Neural cell (in vitro differentiated cells): ENCODE data around the gene TRAPPC13. TPM values are rescaled to one million over a fixed set of nuclear protein-coding genes. Genes with fewer than 3 reads are reported as not detected.

Experiments used
- H2AFZ ChIP-seq: fragments of 200-600, 300-800 bp; sonication (generic), shearing (Covaris generic); 2 replicates; pipeline ENCODE4 v1.6.0; 2014; ENCODE audit warnings: low read depth, mild to moderate bottlenecking, antibody characterized with exemption, low read length, moderate library complexity
- H3F3A ChIP-seq: fragments of 200-600 bp; shearing (Covaris generic); 2 replicates; pipeline ENCODE4 v1.6.1; 2016; ENCODE audit warnings: mild to moderate bottlenecking, moderate library complexity, mixed read lengths, antibody characterized with exemption, low read length; ENCODE audit not compliant: insufficient read depth, poor library complexity, severe bottlenecking
- H3K27ac ChIP-seq: fragments of 200-600, 300-800 bp; sonication (generic), shearing (Covaris generic); 2 replicates; pipeline ENCODE4 v1.5.1; 2014; ENCODE audit warnings: mild to moderate bottlenecking, low read length, moderate library complexity
- H3K27me3 ChIP-seq: fragments of 300-800, 200-600 bp; sonication (generic), shearing (Covaris generic); 2 replicates; pipeline ENCODE4 v1.6.0; 2014; ENCODE audit warnings: mild to moderate bottlenecking, low read depth, low read length, moderate library complexity; ENCODE audit not compliant: insufficient read depth
- H3K36me3 ChIP-seq: fragments of 300-800, 200-600 bp; sonication (generic), shearing (Covaris generic); 2 replicates; pipeline ENCODE4 v1.5.1; 2014; ENCODE audit warnings: mild to moderate bottlenecking, antibody characterized with exemption, low read length, moderate library complexity; ENCODE audit not compliant: insufficient read depth
- H3K4me2 ChIP-seq: fragments of 300-800, 200-600 bp; sonication (generic), shearing (Covaris generic); 2 replicates; pipeline ENCODE4 v1.6.0; 2014; ENCODE audit warnings: mild to moderate bottlenecking, low read length
- H3K4me3 ChIP-seq: fragments of 300-800, 200-600 bp; sonication (generic), shearing (Covaris generic); 2 replicates; pipeline ENCODE4 v1.5.1; 2014; ENCODE audit warnings: mild to moderate bottlenecking, low read length, moderate library complexity
- H3K79me2 ChIP-seq: fragments of 200-600 bp; shearing (Covaris generic); replicated peaks from 2 replicates; pipeline ENCODE4 v1.6.0; 2014; ENCODE audit warnings: mild to moderate bottlenecking, low read length, moderate library complexity; ENCODE audit not compliant: insufficient read depth
- H3K9ac ChIP-seq: fragments of 300-800, 200-600 bp; sonication (generic), shearing (Covaris generic); 2 replicates; pipeline ENCODE4 v1.6.1; 2016; ENCODE audit warnings: mild to moderate bottlenecking, low read length, mixed read lengths
- H3K9me2 ChIP-seq: fragments of 200-600 bp; shearing (Covaris generic); 2 replicates; pipeline ENCODE4 v1.6.1; 2016; ENCODE audit warnings: mild to moderate bottlenecking, low read length, mixed read lengths; ENCODE audit not compliant: insufficient read depth
- H3K9me3 ChIP-seq: fragments of 200-600, 300-800 bp; sonication (generic), shearing (Covaris generic); 2 replicates; pipeline ENCODE4 v1.6.1; 2016; ENCODE audit warnings: mild to moderate bottlenecking, mixed run types, low read length, moderate library complexity, mixed read lengths
- H4K20me1 ChIP-seq: fragments of 200-600 bp; shearing (Covaris generic); 2 replicates; pipeline ENCODE4 v1.6.1; 2016; ENCODE audit warnings: mild to moderate bottlenecking, mixed run types; ENCODE audit not compliant: insufficient read depth
- EP300 ChIP-seq: fragments of 450-650 bp; conservative IDR thresholded peaks from 2 replicates; pipeline ENCODE4 v1.6.1; 2014; ENCODE audit warnings: antibody characterized with exemption, mild to moderate bottlenecking, moderate library complexity; ENCODE audit not compliant: poor library complexity, severe bottlenecking
- EZH2 ChIP-seq: fragments of 200-600, 300-800 bp; shearing (Covaris generic), sonication (generic); IDR thresholded peaks from 2 replicates; pipeline ENCODE4 v1.6.1; 2014; ENCODE audit warnings: antibody characterized with exemption, low read length, borderline replicate concordance, mild to moderate bottlenecking; ENCODE audit not compliant: insufficient read depth, poor library complexity, severe bottlenecking
- MXI1 ChIP-seq: fragments of 450-650 bp; conservative IDR thresholded peaks from 2 replicates; pipeline ENCODE4 v1.6.1; 2014; ENCODE audit warnings: antibody characterized with exemption, mild to moderate bottlenecking; ENCODE audit not compliant: poor library complexity, severe bottlenecking
- POLR2AphosphoS5 ChIP-seq: IDR thresholded peaks from 2 replicates; pipeline ENCODE4 v1.6.1; 2012
- RAD21 ChIP-seq: fragments of 450-650 bp; conservative IDR thresholded peaks from 2 replicates; pipeline ENCODE4 v1.6.1; 2014; ENCODE audit warnings: antibody characterized with exemption, mild to moderate bottlenecking, moderate library complexity
- SMC3 ChIP-seq: fragments of 450-650 bp; conservative IDR thresholded peaks from 2 replicates; pipeline ENCODE4 v1.6.1; 2014; ENCODE audit warnings: antibody characterized with exemption, mild to moderate bottlenecking, moderate library complexity; ENCODE audit not compliant: poor library complexity
- TAF1 ChIP-seq: IDR thresholded peaks from 2 replicates; pipeline ENCODE4 v1.6.1; 2012; ENCODE audit warnings: low read depth
- polyA plus RNA-seq: library from polyadenylated mRNA; depleted of rRNA; stranded (reverse); fragments of >200 nt; gene quantifications from 2 replicates; pipeline ENCODE4 v1.2.3, GENCODE V29; 2014
- TF ChIP-seq, protein P1 (sequence below): fragments of 450-650 bp; IDR thresholded peaks from 2 replicates; pipeline ENCODE4 v1.5.1; 2014; ENCODE audit warnings: antibody characterized with exemption, mild to moderate bottlenecking, moderate library complexity; ENCODE audit not compliant: poor library complexity, severe bottlenecking
- TF ChIP-seq, protein P2 (sequence below): IDR thresholded peaks from 2 replicates; pipeline ENCODE4 v1.6.1; 2012; ENCODE audit warnings: borderline replicate concordance

TRAPPC13 gene
- polyA plus RNA-seq, 1 donor from 2014 or later: 80.3 TPM

GRCh38 chr5:65699338-65699737 is 74.5 kb downstream of the TRAPPC13 start:
- Histone ChIP-seq H3K27me3 (no peaks in the 10 kb centered on the region), H3K9me3 (no peaks in the 10 kb centered on the region), H3K79me2 (no peaks in the 10 kb centered on the region), H3K36me3 (peaks cover 5% of the 10 kb centered on the region), H3K4me3 (no peak overlapping the region), H3F3A (no peaks in the 10 kb centered on the region), H3K9ac (no peak overlapping the region), H3K27ac (no peak overlapping the region), H4K20me1 (no peaks in the 10 kb centered on the region), H2AFZ (no peak overlapping the region), H3K9me2 (no peaks in the 10 kb centered on the region), H3K4me2 (no peak overlapping the region)
- TF ChIP-seq TAF1: no peak
- no peak for TF ChIP-seq MXI1
- no peak for TF ChIP-seq SMC3

DNA sequence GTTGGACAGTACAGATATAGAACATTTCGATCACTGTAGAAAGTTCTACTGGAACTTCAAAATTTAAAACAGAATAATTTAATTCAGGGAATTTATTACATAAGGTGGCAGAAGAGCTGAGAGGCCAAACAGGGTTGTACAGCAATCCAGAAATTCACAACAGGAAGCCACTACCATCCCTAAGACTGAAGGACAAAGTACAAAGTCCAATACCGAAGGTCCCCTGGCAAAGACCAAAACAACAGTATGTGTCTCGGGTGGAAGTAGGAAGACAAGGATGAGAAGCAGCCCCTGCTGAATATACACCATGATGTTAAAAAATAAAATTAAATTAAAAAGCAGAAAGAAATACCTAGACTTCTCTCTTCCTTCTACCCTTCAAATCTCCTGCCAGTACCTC is 77.2 kb downstream of the TRAPPC13 start:
- Histone ChIP-seq H3F3A (no peaks in the 10 kb centered on the region), H3K4me3 (no peak overlapping the region), H2AFZ (no peak overlapping the region), H3K36me3 (no peaks in the 10 kb centered on the region), H3K9ac (no peak overlapping the region), H3K27ac (no peak overlapping the region), H3K9me2 (no peaks in the 10 kb centered on the region), H3K79me2 (no peaks in the 10 kb centered on the region), H3K9me3 (no peaks in the 10 kb centered on the region), H4K20me1 (no peaks in the 10 kb centered on the region), H3K4me2 (no peak overlapping the region), H3K27me3 (no peaks in the 10 kb centered on the region)
- TF ChIP-seq, protein P1, sequence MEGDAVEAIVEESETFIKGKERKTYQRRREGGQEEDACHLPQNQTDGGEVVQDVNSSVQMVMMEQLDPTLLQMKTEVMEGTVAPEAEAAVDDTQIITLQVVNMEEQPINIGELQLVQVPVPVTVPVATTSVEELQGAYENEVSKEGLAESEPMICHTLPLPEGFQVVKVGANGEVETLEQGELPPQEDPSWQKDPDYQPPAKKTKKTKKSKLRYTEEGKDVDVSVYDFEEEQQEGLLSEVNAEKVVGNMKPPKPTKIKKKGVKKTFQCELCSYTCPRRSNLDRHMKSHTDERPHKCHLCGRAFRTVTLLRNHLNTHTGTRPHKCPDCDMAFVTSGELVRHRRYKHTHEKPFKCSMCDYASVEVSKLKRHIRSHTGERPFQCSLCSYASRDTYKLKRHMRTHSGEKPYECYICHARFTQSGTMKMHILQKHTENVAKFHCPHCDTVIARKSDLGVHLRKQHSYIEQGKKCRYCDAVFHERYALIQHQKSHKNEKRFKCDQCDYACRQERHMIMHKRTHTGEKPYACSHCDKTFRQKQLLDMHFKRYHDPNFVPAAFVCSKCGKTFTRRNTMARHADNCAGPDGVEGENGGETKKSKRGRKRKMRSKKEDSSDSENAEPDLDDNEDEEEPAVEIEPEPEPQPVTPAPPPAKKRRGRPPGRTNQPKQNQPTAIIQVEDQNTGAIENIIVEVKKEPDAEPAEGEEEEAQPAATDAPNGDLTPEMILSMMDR: no peak
- no peak for TF ChIP-seq EZH2
- TF ChIP-seq, protein P2, sequence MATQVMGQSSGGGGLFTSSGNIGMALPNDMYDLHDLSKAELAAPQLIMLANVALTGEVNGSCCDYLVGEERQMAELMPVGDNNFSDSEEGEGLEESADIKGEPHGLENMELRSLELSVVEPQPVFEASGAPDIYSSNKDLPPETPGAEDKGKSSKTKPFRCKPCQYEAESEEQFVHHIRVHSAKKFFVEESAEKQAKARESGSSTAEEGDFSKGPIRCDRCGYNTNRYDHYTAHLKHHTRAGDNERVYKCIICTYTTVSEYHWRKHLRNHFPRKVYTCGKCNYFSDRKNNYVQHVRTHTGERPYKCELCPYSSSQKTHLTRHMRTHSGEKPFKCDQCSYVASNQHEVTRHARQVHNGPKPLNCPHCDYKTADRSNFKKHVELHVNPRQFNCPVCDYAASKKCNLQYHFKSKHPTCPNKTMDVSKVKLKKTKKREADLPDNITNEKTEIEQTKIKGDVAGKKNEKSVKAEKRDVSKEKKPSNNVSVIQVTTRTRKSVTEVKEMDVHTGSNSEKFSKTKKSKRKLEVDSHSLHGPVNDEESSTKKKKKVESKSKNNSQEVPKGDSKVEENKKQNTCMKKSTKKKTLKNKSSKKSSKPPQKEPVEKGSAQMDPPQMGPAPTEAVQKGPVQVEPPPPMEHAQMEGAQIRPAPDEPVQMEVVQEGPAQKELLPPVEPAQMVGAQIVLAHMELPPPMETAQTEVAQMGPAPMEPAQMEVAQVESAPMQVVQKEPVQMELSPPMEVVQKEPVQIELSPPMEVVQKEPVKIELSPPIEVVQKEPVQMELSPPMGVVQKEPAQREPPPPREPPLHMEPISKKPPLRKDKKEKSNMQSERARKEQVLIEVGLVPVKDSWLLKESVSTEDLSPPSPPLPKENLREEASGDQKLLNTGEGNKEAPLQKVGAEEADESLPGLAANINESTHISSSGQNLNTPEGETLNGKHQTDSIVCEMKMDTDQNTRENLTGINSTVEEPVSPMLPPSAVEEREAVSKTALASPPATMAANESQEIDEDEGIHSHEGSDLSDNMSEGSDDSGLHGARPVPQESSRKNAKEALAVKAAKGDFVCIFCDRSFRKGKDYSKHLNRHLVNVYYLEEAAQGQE: no peak
- no peak for TF ChIP-seq RAD21
- no peak for TF ChIP-seq EP300
- no peak for TF ChIP-seq TAF1
- no peak for TF ChIP-seq POLR2AphosphoS5
- no peak for TF ChIP-seq SMC3
- no peak for TF ChIP-seq MXI1
